ENCODE measurements around the gene P3R3URF.

DNA sequence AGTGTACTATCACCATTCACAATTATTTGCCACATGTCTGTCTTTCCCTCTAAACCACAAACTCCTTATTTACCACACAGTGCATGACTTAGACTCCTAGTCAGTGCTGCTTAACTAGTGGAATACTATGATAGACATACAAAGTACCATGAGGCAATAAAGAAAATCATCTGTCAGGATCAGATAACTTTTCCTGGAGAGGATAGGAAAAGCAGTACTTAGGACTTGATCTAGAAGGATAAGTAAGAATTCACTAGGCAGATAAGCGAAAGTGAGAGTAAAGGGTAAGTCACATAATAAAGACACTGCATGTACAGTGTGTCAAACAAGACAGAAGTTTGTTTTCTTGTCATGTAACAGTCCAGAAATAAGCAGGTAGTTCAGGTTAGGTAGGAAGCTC, 22.6 kb downstream of the P3R3URF start:
- TF ChIP-seq, protein P1, sequence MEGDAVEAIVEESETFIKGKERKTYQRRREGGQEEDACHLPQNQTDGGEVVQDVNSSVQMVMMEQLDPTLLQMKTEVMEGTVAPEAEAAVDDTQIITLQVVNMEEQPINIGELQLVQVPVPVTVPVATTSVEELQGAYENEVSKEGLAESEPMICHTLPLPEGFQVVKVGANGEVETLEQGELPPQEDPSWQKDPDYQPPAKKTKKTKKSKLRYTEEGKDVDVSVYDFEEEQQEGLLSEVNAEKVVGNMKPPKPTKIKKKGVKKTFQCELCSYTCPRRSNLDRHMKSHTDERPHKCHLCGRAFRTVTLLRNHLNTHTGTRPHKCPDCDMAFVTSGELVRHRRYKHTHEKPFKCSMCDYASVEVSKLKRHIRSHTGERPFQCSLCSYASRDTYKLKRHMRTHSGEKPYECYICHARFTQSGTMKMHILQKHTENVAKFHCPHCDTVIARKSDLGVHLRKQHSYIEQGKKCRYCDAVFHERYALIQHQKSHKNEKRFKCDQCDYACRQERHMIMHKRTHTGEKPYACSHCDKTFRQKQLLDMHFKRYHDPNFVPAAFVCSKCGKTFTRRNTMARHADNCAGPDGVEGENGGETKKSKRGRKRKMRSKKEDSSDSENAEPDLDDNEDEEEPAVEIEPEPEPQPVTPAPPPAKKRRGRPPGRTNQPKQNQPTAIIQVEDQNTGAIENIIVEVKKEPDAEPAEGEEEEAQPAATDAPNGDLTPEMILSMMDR (conservative IDR thresholded peaks at IDR 0.05; ENCODE audit: low read length), result no peak
- TF ChIP-seq EZH2phosphoT487 (IDR thresholded peaks at IDR 0.05; ENCODE audit: borderline replicate concordance), result no peak

Measured in Loucy (cell line).